GM20431 (cell line): ENCODE results near the gene OR5T2.
"Not testable (repeated sequence)": the region's sequence is repeated elsewhere in the genome, so short reads cannot be mapped to it uniquely, and the experiment has no call there.

ENCODE experiments used
- in situ Hi-C: fragments of 300-500 bp; cut with MseI, MboI; formaldehyde crosslinking; loops from one replicate; pipeline ENCODE4 v1.15.0; 2020; ENCODE audit warnings: low sequenced_read_pairs; ENCODE audit not compliant: unreplicated experiment

OR5T2 gene

GRCh38 chr11:56234155-56234554 lies at the start of gene OR5T2:
Gene OR5T2 (minus strand): TSS chr11:56234255. CDS start chr11:56233062, 1,193 bp downstream.
- in situ Hi-C loops: no loop called here

- in situ Hi-C loops: no loop called here
Measured at GRCh38 chr11:56273854-56274253, 39.8 kb upstream of the OR5T2 start, which contains the start of gene OR5T1. Gene OR5T1 (plus strand): TSS chr11:56274154. CDS start chr11:56275639, 1,485 bp downstream.

GRCh38 chr11:56271092-56271491 lies 37.0 kb upstream of the OR5T2 start:
- in situ Hi-C loops: no loop called here

GRCh38 chr11:56251954-56252353 lies 17.9 kb upstream of the OR5T2 start, which contains the start of gene OR5T3:
Gene OR5T3 (plus strand): TSS chr11:56252254. CDS start chr11:56252254, 0 bp downstream.
- in situ Hi-C loops: no loop called here

- in situ Hi-C loops: not testable (repeated sequence)
Measured at GRCh38 chr11:56219735-56220134, 14.3 kb downstream of the OR5T2 start.

GRCh38 chr11:56214537-56214936 lies 19.5 kb downstream of the OR5T2 start:
- in situ Hi-C loops: no loop called here

GRCh38 chr11:56207790-56208189 lies 26.3 kb downstream of the OR5T2 start:
- in situ Hi-C loops: no loop called here

GRCh38 chr11:56197367-56197766 lies 36.7 kb downstream of the OR5T2 start:
- in situ Hi-C loops: no loop called here

DNA sequence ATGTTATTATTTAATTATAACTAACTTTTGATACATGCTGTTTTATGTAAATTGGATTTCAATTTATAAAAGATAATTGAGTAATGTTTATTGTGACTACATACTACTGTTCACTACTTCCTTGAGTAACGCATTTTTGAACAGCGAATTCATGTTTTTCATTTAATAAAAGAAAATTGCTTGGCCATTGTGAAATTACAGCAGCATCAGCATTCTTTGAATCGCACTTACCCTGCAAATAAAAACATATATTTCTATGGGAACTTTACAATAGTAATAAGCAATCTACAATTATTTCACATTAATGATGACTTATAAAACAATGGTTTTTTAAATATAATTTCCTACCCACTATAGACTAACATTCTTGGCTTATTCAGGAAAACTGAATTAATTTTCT lies 37.4 kb downstream of the OR5T2 start:
- in situ Hi-C loops: no loop called here

GRCh38 chr11:56188602-56189001 lies 45.5 kb downstream of the OR5T2 start:
- in situ Hi-C loops: no loop called here

DNA sequence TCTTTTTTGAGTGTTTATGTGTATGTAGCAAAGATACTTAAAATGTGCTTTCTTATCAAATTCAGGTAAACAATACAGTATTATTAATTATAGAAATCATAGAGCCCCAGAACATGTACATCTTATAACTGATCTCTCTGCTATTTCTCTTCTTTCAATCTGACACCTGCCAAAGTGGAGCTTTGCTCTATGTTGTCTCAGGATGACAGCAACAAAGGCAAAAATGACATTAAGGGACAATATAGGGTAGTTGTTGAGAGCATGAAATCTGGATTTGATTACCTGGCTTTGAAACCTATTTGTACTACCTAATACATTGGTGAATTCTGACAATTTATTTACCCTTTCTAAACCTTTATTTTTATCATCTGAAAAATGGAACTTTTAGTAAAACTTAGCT lies 50.6 kb downstream of the OR5T2 start:
- in situ Hi-C loops: no loop called here
